AG09319 (cell line): ENCODE measurements around the gene PTCH1.

ENCODE experiments used
- DNase-seq: peaks from one replicate; pipeline ENCODE4 v3.0.0-alpha.2; 2010; ENCODE audit warnings: low read depth; ENCODE audit errors: extremely low read depth
- CTCF ChIP-seq: IDR thresholded peaks from 2 replicates; pipeline ENCODE4 v1.5.1; 2011; ENCODE audit warnings: low read depth, mild to moderate bottlenecking, inconsistent platforms, low read length, moderate library complexity

Gene PTCH1

GRCh38 chr9:95437559-95437958 is 79.2 kb downstream of the PTCH1 start:
- no peak for TF ChIP-seq CTCF

GRCh38 chr9:95436416-95436815 is 80.4 kb downstream of the PTCH1 start:
- no peak for DNase-seq
- TF ChIP-seq CTCF, result no peak

More at GRCh38 chr9:95437559-95437958, 79.2 kb downstream of the PTCH1 start:
- no peak for DNase-seq

- DNase-seq, result no peak
- TF ChIP-seq CTCF, result no peak
Measured at GRCh38 chr9:95435074-95435728, 81.6 kb downstream of the PTCH1 start.

- no peak for DNase-seq
- no peak for TF ChIP-seq CTCF
Measured at GRCh38 chr9:95434116-95435073, 82.4 kb downstream of the PTCH1 start.

- DNase-seq, result no peak
- TF ChIP-seq CTCF, result no peak
Measured at GRCh38 chr9:95433096-95433819, 83.5 kb downstream of the PTCH1 start.

- TF ChIP-seq CTCF, result no peak
- no peak for DNase-seq
Measured at GRCh38 chr9:95431286-95431685, 85.5 kb downstream of the PTCH1 start.
